SU-DHL-6 (cell line): ENCODE results near the gene DKC1.

Experiments used
- CTCF ChIP-seq: fragments of 200-600 bp; sonication (generic); IDR thresholded peaks from one replicate; pipeline ENCODE4 v1.5.1; 2017; ENCODE audit warnings: antibody characterized with exemption, mild to moderate bottlenecking, low read length, moderate library complexity; ENCODE audit not compliant: insufficient read depth, poor library complexity, severe bottlenecking
- EZH2phosphoT487 ChIP-seq: fragments of 200-600 bp; sonication (generic), shearing (Covaris generic); conservative IDR thresholded peaks from 2 replicates; pipeline ENCODE4 v1.6.1; 2018; ENCODE audit warnings: mild to moderate bottlenecking, antibody characterized with exemption, low read length, moderate library complexity, mixed read lengths

- no peak for TF ChIP-seq CTCF
- no peak for TF ChIP-seq EZH2phosphoT487
These were observed 37.1 kb downstream of the DKC1 start for GRCh38 chrX:154799556-154800348.
